K562 (cell line): ENCODE results near the gene ERCC6. TPM values are rescaled to one million over a fixed set of nuclear protein-coding genes. Genes with fewer than 3 reads are reported as not detected.

ENCODE experiments used
- ATAC-seq: fragments of 200-7000 bp; cut with Tn5 transposase; 3 replicates; pipeline ENCODE4 v1.9.1; 2020; ENCODE audit warnings: moderate library complexity
- BruUV-seq: library from RNA; stranded (reverse); fragments of 400-500 nt; replicated peaks from 2 replicates; lab custom pipeline; 2021; lab: Mats Ljungman, UMichigan
- CTCF ChIA-PET: fragments of 300-600 bp; formaldehyde crosslinking; extraction: SDS; loops from one replicate; lab custom pipeline; 2021; ENCODE audit warnings: low intra/inter-chr PET ratio; lab: Yijun Ruan, JAX
- POLR2A ChIA-PET: fragments of 300-600, 350-650 bp; sonication (Branson Sonifier 250); formaldehyde crosslinking; extraction: SDS; loops from one replicate; lab custom pipeline; 2021; ENCODE audit warnings: antibody characterized with exemption, inconsistent platforms; lab: Yijun Ruan, JAX
- DNase-seq, 4 experiments: peaks; one replicate each; pipeline versions ENCODE4 v3.0.0 to v3.0.0-alpha.2; 2011 to 2018; ENCODE audit warnings: low spot score in 3 of 4, mixed read lengths in 3 of 4; ENCODE audit errors: extremely low read depth in 1 of 4
- FAIRE-seq: peaks from 2 replicates; lab custom pipeline; 2011; peaks lifted over from hg19 to GRCh38; lab: Jason Lieb, UNC
- H2AFZ ChIP-seq: 2 replicates; pipeline ENCODE4 v1.6.0; 2011; ENCODE audit warnings: low read depth, low read length, control low read depth, inconsistent platforms
- H3K27ac ChIP-seq: fragments of 200-600 bp; 3 replicates; pipeline ENCODE4 v1.8.0; 2011; ENCODE audit warnings: low read depth, mild to moderate bottlenecking, control low read depth, inconsistent platforms, low read length, moderate library complexity, mixed read lengths; ENCODE audit errors: extremely low read depth
- H3K27me3 ChIP-seq, 2 experiments: fragments of 300-600 bp in 1 of 2; 2 replicates in 1 of 2; 3 replicates in 1 of 2; pipeline versions ENCODE4 v1.6.0 to v1.8.0; 2011; ENCODE audit warnings: inconsistent platforms in 2 of 2, low read length in 2 of 2, mild to moderate bottlenecking in 1 of 2, mixed read lengths in 1 of 2, moderate library complexity in 1 of 2; ENCODE audit not compliant: control insufficient read depth in 2 of 2, insufficient read depth in 2 of 2
- H3K36me3 ChIP-seq: fragments of 300-600 bp; 3 replicates; pipeline ENCODE4 v1.8.0; 2011; ENCODE audit warnings: mild to moderate bottlenecking, low read length, inconsistent platforms; ENCODE audit not compliant: control insufficient read depth, insufficient read depth
- H3K4me1 ChIP-seq, 2 experiments: fragments of 200-600 bp in 1 of 2; replicated peaks in 1 of 2; 2 replicates in 1 of 2; 3 replicates in 1 of 2; pipeline versions ENCODE4 v1.5.1 to v1.8.0; 2011; ENCODE audit warnings: inconsistent platforms in 2 of 2, low read length in 2 of 2, mild to moderate bottlenecking in 1 of 2, mixed read lengths in 1 of 2, moderate library complexity in 1 of 2; ENCODE audit not compliant: control insufficient read depth in 2 of 2, insufficient read depth in 2 of 2
- H3K4me2 ChIP-seq: 2 replicates; pipeline ENCODE4 v1.6.1; 2011; ENCODE audit warnings: low read length, control low read depth, inconsistent platforms, mixed read lengths; ENCODE audit not compliant: insufficient read depth
- H3K4me3 ChIP-seq: fragments of 200-600 bp; sonication (generic), shearing (Covaris generic); 2 replicates; pipeline ENCODE4 v1.5.1; 2016; ENCODE audit warnings: control low read depth, inconsistent platforms
- H3K79me2 ChIP-seq: fragments of 200-600 bp; 3 replicates; pipeline ENCODE4 v1.8.0; 2011; ENCODE audit warnings: low read length, inconsistent platforms; ENCODE audit not compliant: control insufficient read depth, insufficient read depth
- H3K9ac ChIP-seq, 2 experiments: 2 replicates each; pipeline versions ENCODE4 v1.6.0 to v1.6.1; 2011; ENCODE audit warnings: low read depth in 2 of 2, low read length in 2 of 2, control low read depth in 1 of 2, inconsistent platforms in 1 of 2, mild to moderate bottlenecking in 1 of 2, mixed read lengths in 1 of 2; ENCODE audit not compliant: insufficient read depth in 1 of 2
- H3K9me1 ChIP-seq: one replicate; pipeline ENCODE4 v1.6.0; 2011; ENCODE audit warnings: inconsistent platforms, mild to moderate bottlenecking, low read length, moderate library complexity; ENCODE audit not compliant: control insufficient read depth, insufficient read depth
- H3K9me3 ChIP-seq: replicated peaks from 2 replicates; pipeline ENCODE4 v1.5.1; 2011; ENCODE audit warnings: low read depth, low read length, inconsistent platforms; ENCODE audit not compliant: control insufficient read depth, insufficient read depth
- H4K20me1 ChIP-seq: replicated peaks from 2 replicates; pipeline ENCODE4 v1.6.1; 2011; ENCODE audit warnings: low read length, inconsistent platforms, mixed read lengths; ENCODE audit not compliant: control insufficient read depth, insufficient read depth
- KAT2B ChIP-seq: IDR thresholded peaks from one replicate; pipeline ENCODE4 v1.6.1; 2012; ENCODE audit warnings: low read depth, mild to moderate bottlenecking, control low read depth, inconsistent platforms, low read length, moderate library complexity
- KAT8 ChIP-seq: fragments of 450-650 bp; IDR thresholded peaks from 2 replicates; pipeline ENCODE4 v1.6.1; 2016; ENCODE audit warnings: low read depth, mild to moderate bottlenecking
- RBFOX2 ChIP-seq: fragments of 200-400 bp; formaldehyde crosslinking; IDR thresholded peaks from 2 replicates; pipeline ENCODE4 v1.6.1; 2017; ENCODE audit warnings: low read depth, mild to moderate bottlenecking, low read length, moderate library complexity
- RFX5 ChIP-seq: IDR thresholded peaks from 2 replicates; pipeline ENCODE4 v1.6.1; 2011; ENCODE audit warnings: low read depth, mild to moderate bottlenecking, improper control_type of control experiment, low read length
- SMAD2 ChIP-seq: fragments of 150-350 bp; IDR thresholded peaks from 2 replicates; pipeline ENCODE4 v1.6.1; 2014; ENCODE audit warnings: low read depth, mild to moderate bottlenecking, low read length
- TAF9B ChIP-seq: fragments of 450-650 bp; IDR thresholded peaks from 2 replicates; pipeline ENCODE4 v1.6.1; 2018; ENCODE audit warnings: mild to moderate bottlenecking; ENCODE audit not compliant: partially characterized antibody
- TOE1 ChIP-seq, 2 experiments: fragments of 450-650 bp in 1 of 2; sonication (generic) in 1 of 2; formaldehyde crosslinking in 1 of 2; IDR thresholded peaks; 2 replicates each; pipeline versions ENCODE4 v1.7.1 to v1.8.0; 2016 to 2022; ENCODE audit warnings: borderline replicate concordance in 2 of 2, mild to moderate bottlenecking in 2 of 2, antibody characterized with exemption in 1 of 2, inconsistent platforms in 1 of 2, low read depth in 1 of 2, missing genetic modification reagents in 1 of 2, moderate library complexity in 1 of 2
- ZC3H4 ChIP-seq: sonication (generic); formaldehyde crosslinking; IDR thresholded peaks from 2 replicates; pipeline ENCODE4 v1.9.0; 2021; ENCODE audit warnings: missing genetic modification reagents, borderline replicate concordance
- ZKSCAN1 ChIP-seq: fragments of 150-350 bp; IDR thresholded peaks from 2 replicates; pipeline ENCODE4 v1.6.1; 2016; ENCODE audit warnings: low read depth, low read length
- ZNF384 ChIP-seq: IDR thresholded peaks from 2 replicates; pipeline ENCODE4 v1.6.1; 2012; ENCODE audit warnings: low read depth, low read length, improper control_type of control experiment
- WGBS: fragments of 100-300 bp; shearing (Covaris generic); methylation state at CpG from one replicate; pipeline ENCODE4 v1.1.6; 2016; ENCODE audit warnings: low coverage, mixed read lengths; ENCODE audit not compliant: insufficient coverage; ENCODE audit errors: missing lambda C conversion rate; 5-methylcytosine and 5-hydroxymethylcytosine counted together
- in situ Hi-C: fragments of 300-500 bp; cut with MboI; formaldehyde crosslinking; loops from 4 replicates; pipeline ENCODE4 v1.15.0; 2018; ENCODE audit warnings: inconsistent platforms, mixed read lengths
- intact Hi-C: fragments of 100-400 bp; cut with micrococcal nuclease; formaldehyde crosslinking; loops from 2 replicates; pipeline ENCODE4 v1.14.2; 2022
- polyA plus RNA-seq, 8 experiments: library from polyadenylated mRNA; depleted of rRNA in 4 of 8; stranded (reverse) in 5 of 8; unstranded in 3 of 8; fragments of >200 nt; fragmentation: Nextera tagmentation in 2 of 8; fragmentation: Illumina TruSeq in 1 of 8; extraction: Ambion mirVana in 2 of 8; extraction: Trizol in 1 of 8; gene quantifications; 2 replicates each; pipeline versions ENCODE4 v1.2.1 to v1.2.3, GENCODE V29; 2011 to 2014; ENCODE audit warnings: inconsistent platforms in 1 of 8, missing spikeins in 1 of 8
- total RNA-seq, 7 experiments: library from RNA; depleted of rRNA in 6 of 7; stranded (reverse); fragments of >200 nt in 6 of 7; fragmentation: Illumina TruSeq in 2 of 7; extraction: Trizol in 2 of 7; gene quantifications; 2 replicates each; pipeline versions ENCODE4 v1.2.1 to v1.2.3, GENCODE V29; 2011 to 2021; ENCODE audit warnings: low replicate concordance in 1 of 7
- TF ChIP-seq, protein P1 (sequence below): fragments of 250-450 bp; sonication (Bioruptor Pico); IDR thresholded peaks from 2 replicates; pipeline ENCODE4 v1.5.0; 2021; ENCODE audit warnings: mild to moderate bottlenecking, borderline replicate concordance

ERCC6 gene
- total and polyA plus RNA-seq, 9 of the 15 experiments (the other 6 are each of a cell fraction or from before 2014, with no cell fraction given) = 7.8 to 17.7 (median 11.8) TPM

DNA sequence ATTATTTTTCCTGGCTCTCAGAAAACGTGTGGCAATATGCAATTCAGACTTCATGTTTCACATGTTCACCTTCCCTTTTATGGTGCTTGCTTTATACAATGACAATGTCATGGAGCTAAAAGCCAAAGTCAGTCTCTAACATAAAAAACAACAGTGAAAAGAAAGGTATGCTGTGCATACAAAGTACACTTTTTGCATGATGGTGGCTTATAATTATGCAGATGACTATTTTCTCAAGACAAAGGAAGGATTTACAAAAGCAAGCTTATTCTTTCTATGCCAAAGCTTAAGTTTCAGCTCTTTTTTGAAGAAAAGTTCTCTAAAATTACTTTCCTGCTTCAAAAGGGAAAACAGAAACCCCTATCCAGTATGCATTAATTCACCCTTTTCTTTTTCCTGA is 15.6 kb downstream of the ERCC6 start (continued):
- no peak for TF ChIP-seq TOE1 (IDR thresholded peaks at IDR 0.05; ENCODE audit: borderline replicate concordance)
- TF ChIP-seq TOE1 (CRISPR knock-in tag; IDR thresholded peaks at IDR 0.05; ENCODE audit: borderline replicate concordance, low read depth) = no peak
- no peak for TF ChIP-seq SMAD2
- no peak for TF ChIP-seq KAT8

DNA sequence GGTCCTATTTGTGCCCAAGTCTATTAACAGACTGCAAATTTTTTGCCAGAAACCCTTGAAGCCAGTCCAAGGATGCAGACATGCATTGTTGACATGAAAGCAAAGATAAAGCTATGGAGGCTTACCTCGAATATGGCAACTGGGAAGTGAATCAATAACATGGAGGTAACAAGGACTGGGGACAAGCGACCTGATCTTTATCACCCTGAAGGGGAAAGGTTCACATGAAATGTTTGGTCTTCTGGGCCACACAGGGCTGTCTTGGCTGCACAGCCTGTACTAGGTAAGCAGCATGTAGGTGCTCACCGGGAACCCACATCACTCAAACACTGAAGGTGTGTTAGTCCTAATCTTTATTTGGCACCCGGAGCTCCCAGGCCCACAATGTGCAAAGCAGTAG is 17.9 kb downstream of the ERCC6 start:
- intact Hi-C loops (no loop called here), in situ Hi-C loops (no loop called here)
- ATAC-seq (no peak), FAIRE-seq (no peak), DNase-seq (no peak)
- no peak overlapping the region for H2AFZ ChIP-seq
- no peak overlapping the region for H3K9ac ChIP-seq
- ChIA-PET POLR2A (interaction anchor here (2.0 kb wide), 1 partner anchor 19 kb away, joined by 4 read pairs; no protein-coding TSS in a partner anchor), CTCF (no interaction called here)
- H3K4me1 ChIP-seq = no peaks in the 10 kb centered on the region
- no peak overlapping the region for H3K4me3 ChIP-seq
- H3K9me1 ChIP-seq = no peaks in the 10 kb centered on the region
- 50% methylated on average over 4 of the region's 4 CpGs for WGBS
- no peaks in the 10 kb centered on the region for H3K9me3 ChIP-seq
- H3K36me3 ChIP-seq = peaks cover 64% of the 10 kb centered on the region
- no peak overlapping the region for H3K27ac ChIP-seq
- no peak for TF ChIP-seq ZNF384
- TF ChIP-seq RFX5 = no peak
- TF ChIP-seq ZC3H4 (CRISPR knock-in tag) = no peak
- TF ChIP-seq ZKSCAN1 = no peak
- no peak for TF ChIP-seq TAF9B
- no peak for TF ChIP-seq RBFOX2
- TF ChIP-seq, protein P1, sequence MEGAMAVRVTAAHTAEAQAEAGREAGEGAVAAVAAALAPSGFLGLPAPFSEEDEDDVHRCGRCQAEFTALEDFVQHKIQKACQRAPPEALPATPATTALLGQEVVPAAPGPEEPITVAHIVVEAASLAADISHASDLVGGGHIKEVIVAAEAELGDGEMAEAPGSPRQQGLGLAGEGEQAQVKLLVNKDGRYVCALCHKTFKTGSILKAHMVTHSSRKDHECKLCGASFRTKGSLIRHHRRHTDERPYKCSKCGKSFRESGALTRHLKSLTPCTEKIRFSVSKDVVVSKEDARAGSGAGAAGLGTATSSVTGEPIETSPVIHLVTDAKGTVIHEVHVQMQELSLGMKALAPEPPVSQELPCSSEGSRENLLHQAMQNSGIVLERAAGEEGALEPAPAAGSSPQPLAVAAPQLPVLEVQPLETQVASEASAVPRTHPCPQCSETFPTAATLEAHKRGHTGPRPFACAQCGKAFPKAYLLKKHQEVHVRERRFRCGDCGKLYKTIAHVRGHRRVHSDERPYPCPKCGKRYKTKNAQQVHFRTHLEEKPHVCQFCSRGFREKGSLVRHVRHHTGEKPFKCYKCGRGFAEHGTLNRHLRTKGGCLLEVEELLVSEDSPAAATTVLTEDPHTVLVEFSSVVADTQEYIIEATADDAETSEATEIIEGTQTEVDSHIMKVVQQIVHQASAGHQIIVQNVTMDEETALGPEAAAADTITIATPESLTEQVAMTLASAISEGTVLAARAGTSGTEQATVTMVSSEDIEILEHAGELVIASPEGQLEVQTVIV = no peak
- TF ChIP-seq KAT2B = no peak
- no peak overlapping the region for H3K4me2 ChIP-seq
- H3K27me3 ChIP-seq = no peaks in the 10 kb centered on the region
- H3K79me2 ChIP-seq = 0 out of 3 replicates have a peak, but pooled peaks cover 4% of the 10 kb centered on the region
- BruUV-seq = no TSS peak
- H4K20me1 ChIP-seq = peaks cover 12% of the 10 kb centered on the region; the same call in 1 of the 2 replicates
